Motor neuron (in vitro differentiated cells): Measurements from ENCODE around the gene CIRBP. TPM values are rescaled to one million over a fixed set of nuclear protein-coding genes. Genes with fewer than 3 reads are reported as not detected.
A peak's percentile ranks its signal among the peaks of the same experiment; 100 is the strongest.

Experiments
- ATAC-seq, 8 experiments: fragments of 200-7000 bp; cut with Tn5 transposase; replicated peaks in 6 of 8; 2 replicates each; pipeline ENCODE4 v1.8.0; 2021; ENCODE audit warnings: mild to moderate bottlenecking in 8 of 8, moderate library complexity in 8 of 8
- H3K27ac ChIP-seq, 2 donors: fragments of 250-450 bp; sonication (Bioruptor Pico); 2 replicates each; pipeline ENCODE4 v1.9.0; 2021; ENCODE audit warnings: antibody characterized with exemption in 2 of 2, mild to moderate bottlenecking in 2 of 2, moderate library complexity in 1 of 2
- H3K4me1 ChIP-seq, 2 donors: fragments of 250-450 bp; sonication (Bioruptor Pico); replicated peaks in 1 of 2; 2 replicates each; pipeline ENCODE4 v1.6.1; 2021; ENCODE audit warnings: antibody characterized with exemption in 2 of 2, mild to moderate bottlenecking in 2 of 2, moderate library complexity in 1 of 2
- H3K4me3 ChIP-seq, 5 donors: fragments of 250-450 bp; sonication (Bioruptor Pico); 2 replicates each; pipeline ENCODE4 v1.9.0; 2021; ENCODE audit warnings: antibody characterized with exemption in 5 of 5, mild to moderate bottlenecking in 5 of 5, moderate library complexity in 4 of 5
- WGBS, 10 experiments: fragments of 450-650 bp; shearing (Covaris generic); methylation state at CpG; one replicate each; pipeline ENCODE4 v1.0.0; 2022; 5-methylcytosine and 5-hydroxymethylcytosine counted together
- in situ Hi-C, 9 experiments: fragments of 400-800 bp; cut with MboI; loops; one replicate each; pipeline ENCODE4 v1.15.0; 2021; ENCODE audit warnings: low sequenced_read_pairs in 9 of 9, low pct_unique_long_range_greater_than_20kb in 2 of 9; ENCODE audit not compliant: unreplicated experiment in 9 of 9
- total RNA-seq, 8 experiments: library from RNA; unstranded; fragments of 300-600 nt; gene quantifications; 2 replicates each; pipeline versions ENCODE4 v1.2.3 to v1.2.4, GENCODE V29; 2022

The CIRBP gene
- total RNA-seq, 8 experiments from 2014 or later = 354 to 1,038 (median 830) TPM

- Histone ChIP-seq H3K4me3 (no peak overlapping the region), H3K4me1 (peaks cover 31 to 37% of the 10 kb centered on the region in 2 donors), H3K27ac (no peak overlapping the region)
- 65 to 95% (median 89%) methylated on average over 3 to 4 of the region's 16 CpGs; no CpG with 5 or more reads in 1 of the 10 experiments for WGBS, 10 experiments
- ATAC-seq = no peak
- in situ Hi-C loops = no loop called here
These were observed 53.3 kb downstream of the CIRBP start for GRCh38 chr19:1322198-1322981.

GRCh38 chr19:1324249-1324805, 55.2 kb downstream of the CIRBP start:
- 67 to 100% (median 85%) methylated on average over 2 to 6 of the region's 12 CpGs; no CpG with 5 or more reads in 2 of the 10 experiments for WGBS, 10 experiments
- no peak for ATAC-seq
- peak overlapping the region; percentile 22 to 44 (median 35) for H3K4me3 ChIP-seq
- peaks cover 20 to 27% of the 10 kb centered on the region in 2 donors for H3K4me1 ChIP-seq
- H3K27ac ChIP-seq = peak overlapping the region in 1 of 2 donors; percentile 85
- in situ Hi-C loops = no loop called here

Other genes starting within 250 kb of the CIRBP start
- gene TMEM259, start 248.2 kb upstream of the CIRBP start, total RNA-seq = 100 to 1,000 TPM in 2 of 8 experiments, 10 to 100 TPM in 6; 59.4 to 125 (median 87.8) TPM
- under 1 TPM in 1 of 8 experiments, not detected in 7; under 0.01 TPM for gene RNU6-2, start 247.8 kb upstream of the CIRBP start, total RNA-seq
- 100 to 1,000 TPM in 2 of 8 experiments, 10 to 100 TPM in 6; 24.9 to 141 (median 63.0) TPM for gene CNN2, start 242.7 kb upstream of the CIRBP start, total RNA-seq
- 10 to 100 TPM in 4 of 8 experiments, 1 to 10 TPM in 4; 6.5 to 35.6 (median 9.1) TPM for gene ABCA7, start 229.2 kb upstream of the CIRBP start, total RNA-seq
- 10 to 100 TPM in 1 of 8 experiments, 1 to 10 TPM in 7; 2.8 to 13.1 (median 5.7) TPM for gene ARHGAP45, start 202.2 kb upstream of the CIRBP start, total RNA-seq
- gene POLR2E, start 174.0 kb upstream of the CIRBP start, total RNA-seq = 100 to 1,000 TPM in 4 of 8 experiments, 10 to 100 TPM in 4; 73.0 to 233 (median 103) TPM
- gene GPX4, start 165.3 kb upstream of the CIRBP start, total RNA-seq = 100 to 1,000 TPM; 331 to 509 (median 399) TPM
- 10 to 100 TPM in 6 of 8 experiments, 1 to 10 TPM in 2; 5.6 to 54.9 (median 22.5) TPM for gene SBNO2, start 95.1 kb upstream of the CIRBP start, total RNA-seq
- 10 to 100 TPM; 30.1 to 61.1 (median 36.6) TPM for gene STK11, start 63.6 kb upstream of the CIRBP start, total RNA-seq
- 10 to 100 TPM in 3 of 8 experiments, 1 to 10 TPM in 5; 1.2 to 18.0 (median 8.5) TPM for gene CBARP, start 31.3 kb upstream of the CIRBP start, total RNA-seq
- gene ATP5F1D, start 27.6 kb upstream of the CIRBP start, total RNA-seq = 100 to 1,000 TPM in 3 of 8 experiments, 10 to 100 TPM in 5; 72.1 to 359 (median 83.5) TPM
- 10 to 100 TPM; 15.0 to 78.9 (median 35.1) TPM for gene MIDN, start 20.7 kb upstream of the CIRBP start, total RNA-seq
- gene FAM174C, start 6.2 kb downstream of the CIRBP start, total RNA-seq = 10 to 100 TPM; 14.2 to 88.9 (median 25.3) TPM
- 1 to 10 TPM in 5 of 8 experiments, not detected in 3; 2.4 to 9.2 (median 4.5) TPM for gene EFNA2, start 16.5 kb downstream of the CIRBP start, total RNA-seq
- gene NDUFS7, start 114.6 kb downstream of the CIRBP start, total RNA-seq = 100 to 1,000 TPM in 1 of 8 experiments, 10 to 100 TPM in 7; 82.8 to 117 (median 89.1) TPM
- gene GAMT, start 132.2 kb downstream of the CIRBP start, total RNA-seq = 10 to 100 TPM; 18.6 to 38.9 (median 27.6) TPM
- gene DAZAP1, start 138.3 kb downstream of the CIRBP start, total RNA-seq = 100 to 1,000 TPM in 2 of 8 experiments, 10 to 100 TPM in 6; 32.3 to 129 (median 46.7) TPM
- gene RPS15, start 169.1 kb downstream of the CIRBP start, total RNA-seq = 1,000 to 10,000 TPM; 1,397 to 2,339 (median 1,906) TPM
- 10 to 100 TPM in 5 of 8 experiments, 1 to 10 TPM in 1, under 1 TPM in 2; 0.31 to 52.0 (median 31.9) TPM for gene APC2, start 180.8 kb downstream of the CIRBP start, total RNA-seq
- gene C19orf25, start 209.9 kb downstream of the CIRBP start, total RNA-seq = 10 to 100 TPM; 27.2 to 34.3 (median 32.7) TPM
- 1 to 10 TPM; 1.9 to 5.6 (median 4.4) TPM for gene PCSK4, start 221.0 kb downstream of the CIRBP start, total RNA-seq
- 10 to 100 TPM in 1 of 8 experiments, 1 to 10 TPM in 7; 3.2 to 16.8 (median 5.7) TPM for gene REEP6, start 221.8 kb downstream of the CIRBP start, total RNA-seq
- gene ADAMTSL5, start 243.7 kb downstream of the CIRBP start, total RNA-seq = 1 to 10 TPM in 4 of 8 experiments, under 1 TPM in 3, not detected in 1; 0.09 to 8.2 (median 1.5) TPM